Stimulated activated CD4-positive, alpha-beta T cell treated with anti-CD3 and anti-CD28 coated beads, TNF-alpha, amount 100 ng/mL, for 4 hours (primary cell): ENCODE results near the gene BTNL9.
"Not testable (repeated sequence)": the region's sequence is repeated elsewhere in the genome, so short reads cannot be mapped to it uniquely, and the experiment has no call there.

Experiments used
- DNase-seq, 3 experiments: peaks; one replicate each; pipeline ENCODE4 v3.0.0-alpha.2; 2020; ENCODE audit warnings: low read depth in 3 of 3

BTNL9 gene

GRCh38 chr5:181060924-181061323, 20.9 kb downstream of the BTNL9 start:
- no peak for DNase-seq

DNA sequence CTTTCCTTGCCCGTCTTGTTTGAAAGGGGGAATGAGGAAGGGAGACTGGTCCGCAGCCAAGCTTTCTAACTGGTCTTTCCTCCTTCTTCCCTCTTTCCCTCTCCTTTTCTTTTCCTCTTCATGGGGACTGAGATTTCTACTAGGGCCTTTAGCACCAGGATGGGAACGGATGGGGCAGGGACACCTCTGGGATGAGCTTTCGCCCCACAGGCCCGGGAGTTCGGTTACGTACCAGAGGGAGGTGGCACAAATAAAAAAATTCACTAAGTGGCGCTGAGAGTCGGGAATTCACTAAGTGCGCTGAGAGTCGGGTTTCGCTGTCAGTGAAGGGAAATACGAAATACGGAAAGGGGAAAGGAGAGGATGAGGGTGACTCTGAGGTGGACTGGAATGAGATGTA, 21.6 kb downstream of the BTNL9 start:
- DNase-seq = no peak

DNA sequence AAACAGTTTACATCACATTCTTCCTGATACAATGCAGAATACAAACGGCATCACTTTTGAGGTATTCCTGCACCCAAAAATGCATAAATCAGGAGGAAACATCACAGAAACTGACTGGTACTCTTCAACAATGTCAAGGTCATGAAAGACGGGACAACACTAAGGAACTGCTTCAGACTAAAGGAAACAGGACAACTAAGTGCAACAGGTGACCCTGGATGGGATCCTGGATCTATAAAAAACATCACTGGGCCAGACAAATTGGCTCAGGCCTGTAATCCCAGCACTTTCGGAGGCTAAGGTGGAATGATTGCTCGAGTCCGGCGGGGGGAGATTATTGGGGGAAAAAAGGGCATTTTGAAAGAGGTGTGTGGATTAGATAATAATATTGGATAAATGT, 22.6 kb downstream of the BTNL9 start:
- no peak for DNase-seq

GRCh38 chr5:181063514-181063913, 23.4 kb downstream of the BTNL9 start:
- DNase-seq = no peak

DNA sequence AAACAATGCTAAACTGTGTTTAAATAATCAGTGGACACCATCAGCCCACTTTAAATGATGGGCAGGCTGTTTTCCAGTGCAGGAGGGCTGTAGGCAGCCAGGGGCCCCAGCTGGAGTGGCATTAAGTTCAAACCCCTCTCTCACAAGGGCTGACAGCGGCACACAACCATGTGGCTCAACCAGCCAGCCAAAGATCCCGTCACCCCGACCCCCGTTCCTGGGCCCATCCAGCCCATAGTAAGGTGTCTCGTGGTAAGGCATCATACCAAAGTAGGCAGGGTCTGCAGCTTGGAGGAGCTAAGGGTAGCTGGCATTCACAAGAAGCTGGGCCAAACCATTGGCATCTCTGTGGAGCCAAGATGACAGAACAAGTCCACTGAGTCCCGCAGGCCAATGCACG, 24.9 kb downstream of the BTNL9 start:
- DNase-seq = no peak

DNA sequence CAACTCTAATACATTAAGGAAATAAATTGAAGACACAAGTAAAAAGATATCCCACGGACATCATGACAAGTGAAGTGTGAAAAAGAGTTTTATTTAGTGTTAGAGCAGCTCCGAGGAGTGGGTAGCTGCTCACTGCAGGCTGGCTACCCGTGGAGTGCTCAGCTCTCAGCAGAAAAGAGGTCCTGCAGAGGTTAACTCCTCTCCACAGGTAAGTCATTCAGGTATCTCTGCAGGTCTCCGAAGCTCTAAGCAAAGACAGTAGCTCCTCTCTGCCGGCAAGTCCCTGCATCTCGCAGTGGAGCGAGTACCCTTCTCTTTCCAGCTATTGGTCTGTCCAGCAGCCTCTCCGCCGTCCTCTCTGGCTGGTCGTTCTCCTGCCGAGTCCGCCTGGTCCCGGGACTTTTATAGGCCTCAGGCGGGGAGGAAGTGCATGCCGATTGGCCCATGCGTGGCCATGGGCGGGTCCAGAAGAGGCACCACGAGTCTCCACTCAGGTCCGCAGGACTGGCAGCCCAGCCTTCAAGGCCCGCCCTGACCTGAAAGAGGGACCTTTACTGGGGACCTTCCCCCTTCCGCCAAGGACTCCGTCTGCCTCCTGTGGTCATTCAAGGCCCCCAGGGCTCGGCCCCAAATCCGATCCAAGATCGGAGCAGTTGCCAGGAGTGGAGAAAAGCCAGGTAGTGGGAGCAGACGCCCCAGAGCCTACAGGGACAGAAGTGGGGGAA, 29.9 kb downstream of the BTNL9 start:
- no peak for DNase-seq

GRCh38 chr5:181070523-181070922, 30.5 kb downstream of the BTNL9 start:
- DNase-seq = no peak

GRCh38 chr5:181071257-181071656, 31.2 kb downstream of the BTNL9 start:
- no peak for DNase-seq

GRCh38 chr5:181076920-181077319, 36.9 kb downstream of the BTNL9 start:
- DNase-seq = no peak

DNA sequence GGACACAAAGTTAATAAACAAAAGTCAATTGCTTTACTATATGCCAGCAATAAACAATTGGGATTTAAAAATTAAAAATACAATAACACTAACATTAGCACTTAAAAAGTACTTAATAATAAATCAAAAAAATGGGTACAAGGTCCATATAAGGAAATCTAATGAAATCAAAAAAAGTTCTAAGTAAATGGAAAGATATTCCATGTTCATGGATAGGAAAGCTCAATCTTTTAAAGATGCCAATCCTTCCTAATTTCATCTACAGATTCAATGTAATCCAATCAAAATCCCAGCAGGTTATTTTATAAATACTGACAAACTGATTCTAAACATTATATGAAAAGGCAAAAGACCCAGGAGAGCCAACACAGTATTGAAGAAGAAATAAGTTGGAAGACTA, 41.9 kb downstream of the BTNL9 start:
- DNase-seq = no peak

DNA sequence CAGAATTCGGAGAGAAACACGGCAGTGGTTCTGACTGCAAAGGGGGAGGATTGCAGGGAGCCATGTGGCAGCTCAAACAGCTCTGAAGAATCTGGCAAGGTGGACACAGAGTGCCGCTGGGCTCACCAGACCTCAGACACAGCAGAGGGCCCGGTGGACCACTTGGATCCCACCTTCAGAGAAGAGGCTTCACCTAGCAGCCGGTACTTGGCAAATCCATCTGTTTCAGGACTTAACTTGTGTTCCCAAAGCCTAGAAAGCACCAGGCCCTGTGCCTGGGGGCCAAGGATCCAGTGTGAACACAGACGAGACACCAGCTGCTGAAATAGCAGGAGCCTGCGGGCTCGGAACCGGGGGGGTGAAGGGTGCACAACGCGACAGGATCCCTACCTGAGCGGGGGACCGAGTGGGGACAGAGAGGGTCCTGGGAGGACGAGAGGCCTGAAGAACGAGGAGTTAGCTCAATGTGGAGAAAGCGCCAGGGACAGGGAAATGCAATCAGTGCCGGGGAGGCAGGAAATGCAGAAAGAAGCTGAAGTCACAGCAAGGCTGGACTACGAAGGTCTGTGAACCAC, 44.6 kb downstream of the BTNL9 start:
- DNase-seq = no peak

GRCh38 chr5:181086026-181086883, 46.2 kb downstream of the BTNL9 start:
- DNase-seq = no peak

- no peak for DNase-seq
Observed at GRCh38 chr5:181086884-181087205, 46.8 kb downstream of the BTNL9 start.

- no peak for DNase-seq
Observed at GRCh38 chr5:181087309-181087708, 47.2 kb downstream of the BTNL9 start.

DNA sequence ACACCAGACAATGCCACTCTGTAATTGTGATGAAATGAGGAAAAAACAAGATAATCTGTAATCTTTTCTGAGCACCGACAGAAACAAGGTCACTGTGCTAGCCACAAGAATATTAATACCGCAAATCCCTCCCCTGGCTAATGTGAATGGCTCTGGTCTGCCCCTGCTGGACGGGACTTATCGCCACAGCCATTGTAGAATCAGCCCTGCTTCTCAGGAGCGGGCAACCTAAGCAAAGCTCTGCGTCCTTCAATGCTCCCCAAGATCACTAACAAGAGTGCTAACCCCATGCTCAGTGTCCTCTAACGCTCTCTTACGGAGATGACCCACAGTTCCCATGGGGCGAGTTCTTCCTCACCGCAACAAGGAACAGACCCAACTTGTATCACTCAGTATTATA, 48.2 kb downstream of the BTNL9 start:
- no peak for DNase-seq

DNA sequence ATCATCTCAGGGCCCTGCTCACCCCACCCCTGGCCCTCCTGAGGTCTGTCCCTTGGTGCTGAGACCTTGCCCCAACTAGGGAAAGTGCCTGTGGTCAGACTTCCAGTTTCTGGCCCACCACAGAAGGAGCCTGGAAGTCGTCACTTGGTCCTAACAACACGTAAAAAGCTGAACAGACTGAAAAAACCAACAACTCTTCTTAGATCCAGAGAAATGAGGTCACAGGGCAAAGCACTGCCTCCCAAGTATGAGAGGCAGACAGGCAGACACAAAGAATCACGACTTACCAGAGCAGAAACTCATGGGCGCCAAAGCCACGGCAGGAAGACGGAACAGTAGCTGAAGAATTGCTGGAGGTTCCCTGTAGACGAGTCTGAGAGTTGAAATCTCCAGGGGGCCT, 52.4 kb downstream of the BTNL9 start:
- no peak for DNase-seq

DNA sequence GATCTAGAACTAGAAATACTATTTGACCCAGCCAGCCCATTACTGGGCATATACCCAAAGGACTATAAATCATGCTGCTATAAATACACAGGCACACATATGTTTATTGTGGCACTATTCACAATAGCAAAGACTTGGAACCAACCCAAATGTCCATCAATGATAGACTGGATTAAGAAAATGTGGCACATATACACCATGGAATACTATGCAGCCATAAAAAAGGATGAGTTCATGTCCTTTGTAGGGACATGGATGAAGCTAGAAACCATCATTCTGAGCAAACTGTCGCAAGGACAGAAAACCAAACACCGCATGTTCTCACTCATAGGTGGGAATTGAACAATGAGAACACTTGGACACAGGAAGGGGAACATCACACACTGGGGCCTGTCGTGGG, 55.1 kb downstream of the BTNL9 start:
- not testable (repeated sequence) for DNase-seq

GRCh38 chr5:181096721-181097382, 56.8 kb downstream of the BTNL9 start:
- not testable (repeated sequence) for DNase-seq

- DNase-seq = not testable (repeated sequence)
Observed at GRCh38 chr5:181097383-181097753, 57.3 kb downstream of the BTNL9 start.

GRCh38 chr5:181097759-181098491, 57.9 kb downstream of the BTNL9 start:
- DNase-seq = not testable (repeated sequence)

- no peak for DNase-seq
Observed at GRCh38 chr5:181098762-181099601, 58.9 kb downstream of the BTNL9 start.
